IMR-90 (cell line): ENCODE data around the gene TIAM2. TPM values are rescaled to one million over a fixed set of nuclear protein-coding genes. Genes with fewer than 3 reads are reported as not detected.

Source experiments
- ATAC-seq: fragments of 200-7000 bp; cut with Tn5 transposase; 2 replicates; pipeline ENCODE4 v1.9.1; 2020; ENCODE audit warnings: low read depth, mild to moderate bottlenecking, moderate library complexity
- BruUV-seq: library from RNA; stranded (reverse); fragments of 400-500 nt; replicated peaks from 2 replicates; lab custom pipeline; 2021; lab: Mats Ljungman, UMichigan
- CTCF ChIA-PET: fragments of 300-600 bp; formaldehyde crosslinking; extraction: SDS; loops from one replicate; lab custom pipeline; 2021; ENCODE audit warnings: antibody characterized with exemption; lab: Yijun Ruan, JAX
- POLR2A ChIA-PET: fragments of 300-600 bp; sonication (Branson Sonifier 250); formaldehyde crosslinking; loops from one replicate; lab custom pipeline; 2022; ENCODE audit warnings: antibody characterized with exemption; ENCODE audit not compliant: unreplicated experiment; lab: Charles Lee
- DNase-seq: peaks from one replicate; pipeline ENCODE4 v3.0.0; 2013
- H2AFZ ChIP-seq: replicated peaks from 2 replicates; pipeline ENCODE3; 2013; ENCODE audit warnings: low read length, mild to moderate bottlenecking; ENCODE audit not compliant: poor library complexity
- H2AK5ac ChIP-seq: 2 replicates; pipeline ENCODE4 v1.6.1; 2013; ENCODE audit warnings: low read depth, low read length, inconsistent platforms
- H2AK9ac ChIP-seq: replicated peaks from 2 replicates; pipeline ENCODE3; 2013; ENCODE audit warnings: mild to moderate bottlenecking, low read depth, low read length, moderate library complexity; ENCODE audit not compliant: poor library complexity
- H2BK120ac ChIP-seq: 2 replicates; pipeline ENCODE4 v1.6.1; 2013; ENCODE audit warnings: low read depth, low read length, inconsistent platforms
- H2BK15ac ChIP-seq: 3 replicates; pipeline ENCODE4 v1.6.1; 2013; ENCODE audit warnings: low read depth, low read length, inconsistent platforms
- H2BK20ac ChIP-seq: 2 replicates; pipeline ENCODE4 v1.6.1; 2013; ENCODE audit warnings: low read depth, mild to moderate bottlenecking, inconsistent platforms, low read length, moderate library complexity
- H2BK5ac ChIP-seq: 2 replicates; pipeline ENCODE4 v1.6.1; 2013; ENCODE audit warnings: mild to moderate bottlenecking, low read depth, low read length, inconsistent platforms; ENCODE audit not compliant: poor library complexity, severe bottlenecking
- H3K14ac ChIP-seq: replicated peaks from 2 replicates; pipeline ENCODE4 v1.6.1; 2013; ENCODE audit warnings: low read depth, low read length, inconsistent platforms
- H3K18ac ChIP-seq: 2 replicates; pipeline ENCODE4 v1.6.1; 2013; ENCODE audit warnings: low read depth, low read length, control low read depth
- H3K23ac ChIP-seq: 2 replicates; pipeline ENCODE4 v1.6.1; 2013; ENCODE audit warnings: low read depth, low read length, inconsistent platforms
- H3K27ac ChIP-seq: 2 replicates; pipeline ENCODE4 v1.5.1; 2013; ENCODE audit warnings: mild to moderate bottlenecking, control low read depth, low read length; ENCODE audit not compliant: insufficient read depth
- H3K27me3 ChIP-seq: 2 replicates; pipeline ENCODE4 v1.6.1; 2013; ENCODE audit warnings: low read length; ENCODE audit not compliant: control insufficient read depth, insufficient read depth
- H3K36me3 ChIP-seq: 2 replicates; pipeline ENCODE4 v1.6.1; 2013; ENCODE audit warnings: low read length, mixed read lengths; ENCODE audit not compliant: control insufficient read depth, insufficient read depth
- H3K4ac ChIP-seq: 2 replicates; pipeline ENCODE4 v1.6.1; 2013; ENCODE audit warnings: low read depth, low read length, inconsistent platforms
- H3K4me1 ChIP-seq: 2 replicates; pipeline ENCODE4 v1.6.1; 2013; ENCODE audit warnings: low read length, mixed read lengths; ENCODE audit not compliant: control insufficient read depth, insufficient read depth
- H3K4me2 ChIP-seq: 2 replicates; pipeline ENCODE4 v1.6.1; 2013; ENCODE audit warnings: low read depth, mild to moderate bottlenecking, control low read depth, low read length, moderate library complexity
- H3K4me3 ChIP-seq: 2 replicates; pipeline ENCODE4 v1.5.1; 2013; ENCODE audit warnings: low read depth, mild to moderate bottlenecking, control low read depth, low read length, moderate library complexity; ENCODE audit not compliant: insufficient read depth
- H3K56ac ChIP-seq: 2 replicates; pipeline ENCODE4 v1.6.1; 2013; ENCODE audit warnings: low read length, inconsistent platforms; ENCODE audit not compliant: insufficient read depth; ENCODE audit errors: extremely low read depth
- H3K79me1 ChIP-seq, 2 experiments: 2 replicates each; pipeline ENCODE4 v1.6.1; 2013; ENCODE audit warnings: low read length in 2 of 2, inconsistent platforms in 1 of 2, low read depth in 1 of 2
- H3K9ac ChIP-seq: 2 replicates; pipeline ENCODE4 v1.6.1; 2013; ENCODE audit warnings: low read depth, low read length, control low read depth
- H3K9me1 ChIP-seq: 2 replicates; pipeline ENCODE4 v1.6.1; 2013; ENCODE audit warnings: low read length, inconsistent platforms; ENCODE audit not compliant: insufficient read depth
- H3K9me3 ChIP-seq: 2 replicates; pipeline ENCODE4 v1.6.1; 2013; ENCODE audit warnings: low read length; ENCODE audit not compliant: control insufficient read depth, insufficient read depth
- H4K20me1 ChIP-seq: 2 replicates; pipeline ENCODE4 v1.6.1; 2013; ENCODE audit warnings: low read length, inconsistent platforms; ENCODE audit not compliant: insufficient read depth
- H4K5ac ChIP-seq: 2 replicates; pipeline ENCODE4 v1.6.1; 2013; ENCODE audit warnings: mild to moderate bottlenecking, low read depth, low read length, control low read depth
- H4K8ac ChIP-seq, 2 experiments: 2 replicates each; pipeline ENCODE4 v1.6.1; 2013; ENCODE audit warnings: low read depth in 2 of 2, low read length in 2 of 2, control low read depth in 1 of 2, inconsistent platforms in 1 of 2
- H4K91ac ChIP-seq: 2 replicates; pipeline ENCODE4 v1.6.1; 2013; ENCODE audit warnings: low read depth, low read length, inconsistent platforms; ENCODE audit not compliant: insufficient read depth
- BHLHE40 ChIP-seq: fragments of 150-350 bp; IDR thresholded peaks from 2 replicates; pipeline ENCODE4 v1.6.1; 2016; ENCODE audit warnings: mild to moderate bottlenecking, low read depth, low read length
- CEBPB ChIP-seq: IDR thresholded peaks from 2 replicates; pipeline ENCODE4 v1.6.1; 2012; ENCODE audit warnings: low read depth, low read length, improper control_type of control experiment
- CHD1 ChIP-seq: IDR thresholded peaks from 2 replicates; pipeline ENCODE4 v1.6.1; 2012; ENCODE audit warnings: low read depth, low read length, improper control_type of control experiment
- CTCF ChIP-seq: conservative IDR thresholded peaks from 2 replicates; pipeline ENCODE4 v1.5.1; 2012; ENCODE audit warnings: mild to moderate bottlenecking, low read depth, low read length, improper control_type of control experiment
- FOS ChIP-seq: fragments of 150-350 bp; IDR thresholded peaks from 2 replicates; pipeline ENCODE4 v1.6.1; 2016; ENCODE audit warnings: low read depth, low read length
- MAFK ChIP-seq: IDR thresholded peaks from 2 replicates; pipeline ENCODE4 v1.6.1; 2012; ENCODE audit warnings: low read depth, low read length, improper control_type of control experiment
- MAZ ChIP-seq: IDR thresholded peaks from 2 replicates; pipeline ENCODE4 v1.6.1; 2012; ENCODE audit warnings: low read depth, mild to moderate bottlenecking, low read length, improper control_type of control experiment, moderate library complexity, borderline replicate concordance
- MXI1 ChIP-seq: IDR thresholded peaks from 2 replicates; pipeline ENCODE4 v1.6.1; 2012; ENCODE audit warnings: low read depth, mild to moderate bottlenecking, low read length, moderate library complexity, borderline replicate concordance
- NFE2L2 ChIP-seq: fragments of 150-350 bp; IDR thresholded peaks from 2 replicates; pipeline ENCODE4 v1.6.1; 2016; ENCODE audit warnings: low read depth, mild to moderate bottlenecking, low read length
- POLR2A ChIP-seq: IDR thresholded peaks from 2 replicates; pipeline ENCODE4 v1.6.1; 2012; ENCODE audit warnings: mild to moderate bottlenecking, low read depth, low read length
- RAD21 ChIP-seq: IDR thresholded peaks from 2 replicates; pipeline ENCODE4 v1.6.1; 2012; ENCODE audit warnings: low read length, improper control_type of control experiment
- RCOR1 ChIP-seq: IDR thresholded peaks from 2 replicates; pipeline ENCODE4 v1.6.1; 2012; ENCODE audit warnings: mild to moderate bottlenecking, low read length, improper control_type of control experiment; ENCODE audit not compliant: insufficient replicate concordance
- RFX5 ChIP-seq: IDR thresholded peaks from 2 replicates; pipeline ENCODE4 v1.8.0; 2012; ENCODE audit warnings: low read depth, mild to moderate bottlenecking, low read length, moderate library complexity
- SMC3 ChIP-seq: fragments of 150-350 bp; IDR thresholded peaks from 2 replicates; pipeline ENCODE4 v1.6.1; 2016; ENCODE audit warnings: low read depth, mild to moderate bottlenecking, antibody characterized with exemption, low read length, moderate library complexity
- USF2 ChIP-seq: fragments of 150-350 bp; IDR thresholded peaks from 2 replicates; pipeline ENCODE4 v1.6.1; 2017; ENCODE audit warnings: mild to moderate bottlenecking, antibody characterized with exemption, low read length, low read depth
- WGBS, 2 experiments: methylation state at CpG; one replicate each; pipeline versions ENCODE4 v1.1.5 to v1.1.7; 2013; ENCODE audit warnings: missing lambda C conversion rate in 2 of 2; ENCODE audit not compliant: insufficient read length in 1 of 2; ENCODE audit errors: extremely low coverage in 2 of 2; 5-methylcytosine and 5-hydroxymethylcytosine counted together
- dilution Hi-C: fragments of 300-500 bp; cut with HindIII; formaldehyde crosslinking; loops from one replicate; pipeline ENCODE4 v1.14.3; 2018; ENCODE audit warnings: low sequenced_read_pairs; ENCODE audit not compliant: unreplicated experiment
- in situ Hi-C: fragments of 300-500 bp; cut with MboI; formaldehyde crosslinking; loops from 3 replicates; pipeline ENCODE4 v1.14.3; 2019; ENCODE audit warnings: low sequenced_read_pairs, inconsistent platforms, mixed read lengths
- intact Hi-C: fragments of 100-400 bp; cut with micrococcal nuclease; formaldehyde crosslinking; loops from 2 replicates; pipeline ENCODE4 v1.10.0; 2022
- polyA plus RNA-seq, 3 experiments: library from polyadenylated mRNA; depleted of rRNA; stranded (reverse); fragments of >200 nt; gene quantifications; 2 replicates each; pipeline ENCODE4 v1.2.3, GENCODE V29; 2012; ENCODE audit warnings: low replicate concordance in 1 of 3
- total RNA-seq: library from RNA; depleted of rRNA; stranded (reverse); fragments of >200 nt; gene quantifications from 2 replicates; pipeline ENCODE4 v1.2.3, GENCODE V29; 2012
- TF ChIP-seq, protein P1 (sequence below): fragments of 150-350 bp; IDR thresholded peaks from 2 replicates; pipeline ENCODE4 v1.6.1; 2016; ENCODE audit warnings: low read depth, mild to moderate bottlenecking, low read length, moderate library complexity, borderline replicate concordance

Gene TIAM2
- total and polyA plus RNA-seq, 2 of the 4 experiments (the other 2 are of a cell fraction), result 3.1 to 4.7 TPM

- intact Hi-C loops (no loop called here), in situ Hi-C loops (loop anchor here (10.0 kb wide), 1 partner anchor 313 kb away; no protein-coding TSS in a partner anchor), dilution Hi-C loops (no loop called here)
- H3K56ac ChIP-seq, result no peak overlapping the region
- no CpG with 5 or more reads among the region's 3 CpGs for WGBS, 2 experiments
- no peak overlapping the region for H2BK120ac ChIP-seq
- H3K27ac ChIP-seq, result no peak overlapping the region
- no peak overlapping the region for H3K14ac ChIP-seq
- no peak overlapping the region for H2BK20ac ChIP-seq
- no peak overlapping the region for H2AFZ ChIP-seq
- no peak overlapping the region for H2BK5ac ChIP-seq
- ChIA-PET POLR2A (no interaction called here), CTCF (interaction anchor here (0.6 kb wide), 1 partner anchor 241 kb away, joined by 3 read pairs; no protein-coding TSS in a partner anchor)
- no peak overlapping the region for H4K5ac ChIP-seq
- BruUV-seq, result no TSS peak
- no peak overlapping the region for H3K4ac ChIP-seq
- peaks cover 5% of the 10 kb centered on the region; the same call in 1 of the 2 replicates for H3K9me1 ChIP-seq
- no peak overlapping the region for H3K9ac ChIP-seq
- no peak overlapping the region for H2AK5ac ChIP-seq
- no peak overlapping the region for H3K4me3 ChIP-seq
- H4K20me1 ChIP-seq, result no peaks in the 10 kb centered on the region
- ATAC-seq (no peak), DNase-seq (no peak)
- no peaks in the 10 kb centered on the region for H3K79me1 ChIP-seq
- no peaks in the 10 kb centered on the region for H3K27me3 ChIP-seq
- H2BK15ac ChIP-seq, result no peak overlapping the region
- H3K23ac ChIP-seq, result no peak overlapping the region
- H3K18ac ChIP-seq, result no peak overlapping the region
- H4K91ac ChIP-seq, result no peak overlapping the region
- H3K4me2 ChIP-seq, result no peak overlapping the region
- TF ChIP-seq RCOR1 (no peak), BHLHE40 (no peak), CEBPB (no peak), MAZ (no peak), RFX5 (no peak), SMC3 (no peak), MAFK (no peak), CTCF (no peak), FOS (no peak), NFE2L2 (no peak), RAD21 (no peak), POLR2A (no peak), CHD1 (no peak), MXI1 (no peak), USF2 (no peak)
- TF ChIP-seq, protein P1, sequence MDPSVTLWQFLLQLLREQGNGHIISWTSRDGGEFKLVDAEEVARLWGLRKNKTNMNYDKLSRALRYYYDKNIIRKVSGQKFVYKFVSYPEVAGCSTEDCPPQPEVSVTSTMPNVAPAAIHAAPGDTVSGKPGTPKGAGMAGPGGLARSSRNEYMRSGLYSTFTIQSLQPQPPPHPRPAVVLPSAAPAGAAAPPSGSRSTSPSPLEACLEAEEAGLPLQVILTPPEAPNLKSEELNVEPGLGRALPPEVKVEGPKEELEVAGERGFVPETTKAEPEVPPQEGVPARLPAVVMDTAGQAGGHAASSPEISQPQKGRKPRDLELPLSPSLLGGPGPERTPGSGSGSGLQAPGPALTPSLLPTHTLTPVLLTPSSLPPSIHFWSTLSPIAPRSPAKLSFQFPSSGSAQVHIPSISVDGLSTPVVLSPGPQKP, result no peak
- H4K8ac ChIP-seq, result no peak overlapping the region
- H2AK9ac ChIP-seq, result no peak overlapping the region
- no peaks in the 10 kb centered on the region for H3K36me3 ChIP-seq
- H3K9me3 ChIP-seq, result no peaks in the 10 kb centered on the region
- H3K4me1 ChIP-seq, result peaks cover 8% of the 10 kb centered on the region
Observed at GRCh38 chr6:155181498-155181897, 186.4 kb downstream of the TIAM2 start.
